GM23338 (cell line): Measurements from ENCODE around the gene MRPS27. TPM values are rescaled to one million over a fixed set of nuclear protein-coding genes. Genes with fewer than 3 reads are reported as not detected.

Source experiments
- ATAC-seq: fragments of 200-7000 bp; cut with Tn5 transposase; 3 replicates; pipeline ENCODE4 v1.9.1; 2020
- DNase-seq: peaks from one replicate; pipeline ENCODE4 v3.0.0-alpha.2; 2015; ENCODE audit warnings: low spot score
- H2AFZ ChIP-seq: fragments of 200-600 bp; sonication (generic); 2 replicates; pipeline ENCODE4 v1.8.0; 2016; ENCODE audit warnings: antibody characterized with exemption, mild to moderate bottlenecking, moderate library complexity
- H3F3A ChIP-seq: fragments of 200-600 bp; sonication (generic); replicated peaks from 2 replicates; pipeline ENCODE4 v1.8.0; 2017; ENCODE audit warnings: antibody characterized with exemption, mixed run types, low read depth
- H3K27ac ChIP-seq: fragments of 200-600 bp; sonication (generic); 2 replicates; pipeline ENCODE4 v1.6.1; 2016; ENCODE audit warnings: low read depth
- H3K27me3 ChIP-seq: fragments of 200-600 bp; sonication (generic); 2 replicates; pipeline ENCODE4 v1.8.0; 2016; ENCODE audit warnings: mild to moderate bottlenecking, mixed run types, moderate library complexity; ENCODE audit not compliant: insufficient read depth
- H3K36me3 ChIP-seq: fragments of 200-600 bp; sonication (generic); 2 replicates; pipeline ENCODE4 v1.8.0; 2016; ENCODE audit warnings: mild to moderate bottlenecking; ENCODE audit not compliant: insufficient read depth
- H3K4me1 ChIP-seq: fragments of 200-600 bp; sonication (generic); 2 replicates; pipeline ENCODE4 v1.8.0; 2016; ENCODE audit warnings: mild to moderate bottlenecking, moderate library complexity; ENCODE audit not compliant: insufficient read depth
- H3K4me2 ChIP-seq: fragments of 200-600 bp; sonication (generic); 2 replicates; pipeline ENCODE4 v1.7.1; 2017; ENCODE audit warnings: mixed run types
- H3K4me3 ChIP-seq: fragments of 200-600 bp; sonication (generic); 2 replicates; pipeline ENCODE4 v1.6.1; 2016; ENCODE audit warnings: mixed run types
- H3K79me2 ChIP-seq: fragments of 200-600 bp; sonication (generic); replicated peaks from 2 replicates; pipeline ENCODE4 v1.8.0; 2017; ENCODE audit warnings: mild to moderate bottlenecking; ENCODE audit not compliant: insufficient read depth
- H3K9me2 ChIP-seq: fragments of 200-600 bp; sonication (generic); 2 replicates; pipeline ENCODE4 v1.8.0; 2017; ENCODE audit not compliant: insufficient read depth
- H4K20me1 ChIP-seq: fragments of 200-600 bp; sonication (generic); replicated peaks from 2 replicates; pipeline ENCODE4 v1.8.0; 2017; ENCODE audit warnings: mild to moderate bottlenecking; ENCODE audit not compliant: insufficient read depth
- H3K27ac Mint-ChIP-seq: 2 replicates; pipeline ENCODE4 v1.8.0; 2020; ENCODE audit warnings: inconsistent platforms, mild to moderate bottlenecking, moderate library complexity, mixed read lengths
- H3K27me3 Mint-ChIP-seq: 3 replicates; pipeline ENCODE4 v1.8.0; 2022; ENCODE audit warnings: low read depth, mild to moderate bottlenecking, moderate library complexity, mixed read lengths, inconsistent platforms; ENCODE audit not compliant: insufficient read depth, poor library complexity
- H3K36me3 Mint-ChIP-seq: 3 replicates; pipeline ENCODE4 v1.8.0; 2021; ENCODE audit warnings: low read depth, mild to moderate bottlenecking, inconsistent platforms, moderate library complexity, mixed read lengths
- H3K4me1 Mint-ChIP-seq: 3 replicates; pipeline ENCODE4 v1.8.0; 2020; ENCODE audit warnings: mild to moderate bottlenecking, inconsistent platforms, mixed read lengths
- H3K4me3 Mint-ChIP-seq: 3 replicates; pipeline ENCODE4 v1.8.0; 2021; ENCODE audit warnings: moderate library complexity, mild to moderate bottlenecking, inconsistent platforms, mixed read lengths
- H3K9me3 Mint-ChIP-seq: 3 replicates; pipeline ENCODE4 v1.8.0; 2020; ENCODE audit warnings: moderate library complexity, mild to moderate bottlenecking, inconsistent platforms, mixed read lengths
- CREB1 ChIP-seq: fragments of 250-450 bp; sonication (Bioruptor Pico); IDR thresholded peaks from 2 replicates; pipeline ENCODE4 v1.5.0; 2020; ENCODE audit warnings: low read depth, mild to moderate bottlenecking, moderate library complexity
- CTCF ChIP-seq, 2 experiments: fragments of 200-600 bp in 1 of 2; sonication (generic) in 1 of 2; conservative IDR thresholded peaks; 2 replicates each; pipeline versions ENCODE4 v1.5.1 to v1.6.1; 2016 to 2017; ENCODE audit warnings: antibody characterized with exemption in 2 of 2, low read depth in 2 of 2, mild to moderate bottlenecking in 2 of 2, moderate library complexity in 1 of 2
- ETS1 ChIP-seq: IDR thresholded peaks from 2 replicates; pipeline ENCODE4 v1.6.1; 2016; ENCODE audit warnings: antibody characterized with exemption
- EZH2 ChIP-seq: fragments of 200-600 bp; sonication (generic); IDR thresholded peaks from one replicate; pipeline ENCODE4 v1.8.0; 2017; ENCODE audit warnings: antibody characterized with exemption, mild to moderate bottlenecking, low read depth; ENCODE audit not compliant: unreplicated experiment
- JUNB ChIP-seq: IDR thresholded peaks from one replicate; pipeline ENCODE4 v1.6.1; 2016; ENCODE audit warnings: antibody characterized with exemption; ENCODE audit not compliant: unreplicated experiment
- NANOG ChIP-seq: IDR thresholded peaks from 2 replicates; pipeline ENCODE4 v1.6.1; 2016; ENCODE audit warnings: antibody characterized with exemption, borderline replicate concordance
- POLR2AphosphoS5 ChIP-seq: IDR thresholded peaks from 2 replicates; pipeline ENCODE4 v1.6.1; 2016; ENCODE audit warnings: antibody characterized with exemption, low read depth
- REST ChIP-seq: IDR thresholded peaks from one replicate; pipeline ENCODE4 v1.6.1; 2018; ENCODE audit warnings: antibody characterized with exemption; ENCODE audit not compliant: unreplicated experiment
- ZNF114 ChIP-seq: fragments of 250-450 bp; sonication (Bioruptor Pico); IDR thresholded peaks from 2 replicates; pipeline ENCODE4 v1.5.0; 2020; ENCODE audit warnings: mild to moderate bottlenecking, moderate library complexity
- ZNF331 ChIP-seq: fragments of 250-450 bp; sonication (Bioruptor Pico); IDR thresholded peaks from 2 replicates; pipeline ENCODE4 v1.5.0; 2020; ENCODE audit warnings: low read depth, mild to moderate bottlenecking, moderate library complexity
- polyA plus RNA-seq: library from polyadenylated mRNA; unstranded; fragments of >200 nt; fragmentation: Nextera tagmentation; extraction: Ambion mirVana; gene quantifications from 2 replicates; pipeline ENCODE4 v1.2.1, GENCODE V29; 2016
- total RNA-seq: library from RNA; depleted of rRNA; stranded (reverse); fragments of >200 nt; shearing (Covaris generic); gene quantifications from 2 replicates; pipeline ENCODE4 v1.2.3, GENCODE V29; 2014

Gene MRPS27
- total and polyA plus RNA-seq, 2 experiments from 2014 or later: 53.2 to 141 TPM

- TF ChIP-seq CTCF (conservative IDR thresholded peaks at IDR 0.05; ENCODE audit: low read depth in 2 of 2) (no peak), ZNF114 (CRISPR knock-in tag) (no peak), ZNF331 (CRISPR knock-in tag) (no peak), NANOG (no peak), ETS1 (no peak), POLR2AphosphoS5 (no peak), REST (no peak)
These were observed 19.3 kb downstream of the MRPS27 start (continued) for GRCh38 chr5:72300590-72301339.

GRCh38 chr5:72298711-72299110 lies 21.3 kb downstream of the MRPS27 start:
- no peak overlapping the region for H3K4me2 ChIP-seq
- no peaks in the 10 kb centered on the region for H4K20me1 ChIP-seq
- peaks cover 26% of the 10 kb centered on the region; the same call in 1 of the 2 replicates for H3K4me1 ChIP-seq
- DNase-seq: no peak
- H3K36me3 ChIP-seq: peaks cover 4% of the 10 kb centered on the region; the same call in 1 of the 2 replicates
- H3K4me1 Mint-ChIP-seq: peaks cover 22% of the 10 kb centered on the region
- no peaks in the 10 kb centered on the region for H3K9me2 ChIP-seq
- no peaks in the 10 kb centered on the region for H3K27me3 ChIP-seq
- H2AFZ ChIP-seq: no peak overlapping the region
- H3K27ac Mint-ChIP-seq: no peak overlapping the region
- no peak overlapping the region for H3K4me3 ChIP-seq
- H3K27me3 Mint-ChIP-seq: no peaks in the 10 kb centered on the region
- H3K27ac ChIP-seq: no peak overlapping the region
- no peaks in the 10 kb centered on the region for H3F3A ChIP-seq
- peaks cover 19% of the 10 kb centered on the region for H3K36me3 Mint-ChIP-seq
- no peak for ATAC-seq
- H3K79me2 ChIP-seq: peaks cover 49% of the 10 kb centered on the region
- no peak overlapping the region for H3K4me3 Mint-ChIP-seq
- no peaks in the 10 kb centered on the region for H3K9me3 Mint-ChIP-seq
- TF ChIP-seq ZNF331 (CRISPR knock-in tag) (no peak), ETS1 (no peak), JUNB (no peak), ZNF114 (CRISPR knock-in tag) (no peak), CTCF (conservative IDR thresholded peaks at IDR 0.05; ENCODE audit: low read depth in 2 of 2) (no peak), EZH2 (no peak), REST (no peak), CREB1 (no peak), NANOG (no peak)
